PC-3 (cell line): ENCODE data around the gene DIP2C.

Source experiments
- CTCF ChIP-seq: fragments of 300-600 bp; sonication (generic); conservative IDR thresholded peaks from 2 replicates; pipeline ENCODE4 v1.5.1; 2017; ENCODE audit warnings: antibody characterized with exemption, low read depth, mild to moderate bottlenecking, low read length
- EZH2 ChIP-seq: fragments of 300-600 bp; sonication (generic); IDR thresholded peaks from one replicate; pipeline ENCODE4 v1.6.1; 2017; ENCODE audit warnings: antibody characterized with exemption, mild to moderate bottlenecking, low read length; ENCODE audit not compliant: unreplicated experiment
- EZH2phosphoT487 ChIP-seq: fragments of 300-600 bp; sonication (generic); IDR thresholded peaks from 2 replicates; pipeline ENCODE4 v1.6.1; 2018; ENCODE audit warnings: mild to moderate bottlenecking, antibody characterized with exemption, low read length, borderline replicate concordance

GRCh38 chr10:282294-283139, 407.0 kb downstream of the DIP2C start:
- TF ChIP-seq CTCF (no peak), EZH2 (no peak), EZH2phosphoT487 (no peak)
